HG02981 (cell line): ENCODE data around the gene SGMS2.
A peak's percentile ranks its signal among the peaks of the same experiment; 100 is the strongest.

Source experiments
- ATAC-seq: cut with Tn5 transposase; IDR thresholded peaks from one replicate; pipeline ENCODE4 v1.9.1; 2021; ENCODE audit warnings: mild to moderate bottlenecking, moderate library complexity; ENCODE audit not compliant: unreplicated experiment

SGMS2 gene

GRCh38 chr4:107828315-107829090 lies 3.8 kb downstream of the SGMS2 start:
- ATAC-seq: no peak

- no peak for ATAC-seq
These were observed 6.4 kb downstream of the SGMS2 start for GRCh38 chr4:107831140-107831539.

DNA sequence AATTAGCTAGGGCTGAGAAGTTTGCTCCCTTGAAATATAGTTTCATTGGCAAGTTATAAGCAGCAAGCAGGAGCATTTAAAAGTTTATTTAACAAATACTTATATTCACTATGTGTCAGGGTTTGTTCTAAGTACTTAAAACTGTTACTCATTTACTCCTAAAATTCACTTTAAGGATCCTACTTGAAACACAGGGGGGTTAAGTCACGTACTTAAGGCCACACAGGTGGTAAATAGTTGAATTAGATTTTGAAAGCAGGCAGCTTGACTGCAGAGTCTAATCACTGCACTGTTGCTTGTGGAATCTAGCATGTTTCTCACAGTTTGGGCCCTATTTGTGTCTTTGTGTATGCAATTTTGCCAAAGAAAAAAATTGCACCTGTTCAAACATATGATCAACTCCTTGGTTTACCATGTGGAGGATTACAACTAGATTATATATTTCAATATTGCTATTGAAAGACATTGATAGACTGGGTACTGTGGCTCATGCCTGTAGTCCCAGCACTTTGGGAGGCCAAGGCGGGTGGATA lies 7.6 kb downstream of the SGMS2 start:
- no peak for ATAC-seq

- no peak for ATAC-seq
These were observed 9.6 kb downstream of the SGMS2 start for GRCh38 chr4:107834241-107834794.

- no peak for ATAC-seq
These were observed 10.7 kb downstream of the SGMS2 start for GRCh38 chr4:107835406-107835805.

- ATAC-seq: no peak
These were observed 12.6 kb downstream of the SGMS2 start for GRCh38 chr4:107837317-107837716.

DNA sequence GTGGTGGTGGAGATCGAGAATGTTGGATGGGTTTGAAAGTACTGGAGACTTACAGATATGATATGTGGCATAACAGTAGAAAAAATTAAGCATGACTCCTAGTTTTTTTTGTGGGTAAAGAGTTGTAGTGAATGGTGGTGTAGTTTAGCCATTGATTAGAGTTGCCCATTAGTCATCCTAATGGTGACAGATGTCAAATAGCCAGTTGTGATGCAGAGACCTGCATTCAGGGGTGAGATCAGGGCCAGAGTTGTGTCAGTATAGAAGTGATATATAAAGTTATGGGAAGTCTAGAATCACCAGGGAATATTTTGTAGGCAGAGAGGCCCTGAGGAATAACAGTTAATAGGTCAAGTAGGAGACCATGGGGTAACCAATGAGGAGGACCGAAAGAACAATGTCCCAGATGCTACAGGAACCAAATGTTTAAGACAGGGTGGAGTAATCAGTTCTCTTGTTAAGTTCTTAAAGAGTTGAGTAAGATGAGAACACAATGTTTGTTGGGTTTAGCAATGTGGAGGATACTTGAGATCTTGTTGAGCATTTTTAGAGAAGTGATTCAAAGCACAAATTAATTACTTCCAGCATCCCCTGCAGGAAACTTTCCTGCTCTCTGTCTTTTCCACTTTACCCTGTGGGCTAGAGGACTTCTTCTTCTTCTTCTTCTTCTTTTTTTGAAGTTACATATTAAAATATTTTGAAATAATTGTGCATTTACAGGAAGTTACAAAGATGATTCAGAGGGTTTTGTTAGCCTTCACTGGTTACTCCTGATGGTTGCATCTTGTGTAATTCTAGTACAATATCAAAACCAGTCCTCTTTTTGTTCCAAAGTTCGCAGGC lies 13.3 kb downstream of the SGMS2 start:
- ATAC-seq: no peak

- ATAC-seq: no peak
These were observed 14.3 kb downstream of the SGMS2 start for GRCh38 chr4:107838861-107839565.

DNA sequence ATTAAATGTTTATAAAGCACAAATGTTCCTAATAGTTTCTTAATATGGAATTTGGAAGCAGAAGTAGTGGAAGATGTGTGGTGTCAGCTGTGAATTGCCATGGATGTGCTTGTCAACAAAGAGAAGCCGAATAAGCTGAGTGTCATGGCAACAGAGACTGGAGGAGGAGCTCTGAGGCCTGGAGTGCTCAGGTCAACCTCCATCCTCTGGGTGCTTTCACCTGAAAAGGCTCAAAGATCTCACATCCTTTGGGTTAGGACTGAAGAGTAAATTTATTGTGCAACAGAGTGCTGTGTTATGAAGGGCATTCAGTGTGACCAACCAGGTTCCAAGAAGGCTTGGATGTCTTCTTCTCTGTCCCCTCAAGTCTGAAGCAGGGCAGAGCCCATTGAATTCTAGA lies 18.7 kb downstream of the SGMS2 start:
- no peak for ATAC-seq

DNA sequence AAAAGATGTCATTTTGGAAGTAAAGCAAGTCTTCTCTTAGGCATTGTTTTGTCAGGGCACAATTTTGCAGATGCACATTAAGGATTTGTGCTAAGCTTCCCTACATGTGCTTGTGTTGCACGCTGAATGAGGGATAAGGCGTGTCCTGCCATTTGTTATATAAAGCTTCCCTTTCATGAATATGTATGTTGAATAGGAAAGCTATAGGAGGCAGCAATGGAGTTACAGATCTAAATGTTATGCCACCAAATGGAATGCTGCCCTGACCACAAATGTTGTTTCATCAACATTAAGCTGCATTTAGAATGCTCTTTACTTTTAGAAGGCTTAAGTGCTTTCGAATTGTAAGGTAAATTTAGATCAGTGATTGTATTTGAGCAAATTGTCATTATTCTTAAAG lies 20.9 kb downstream of the SGMS2 start:
- no peak for ATAC-seq

DNA sequence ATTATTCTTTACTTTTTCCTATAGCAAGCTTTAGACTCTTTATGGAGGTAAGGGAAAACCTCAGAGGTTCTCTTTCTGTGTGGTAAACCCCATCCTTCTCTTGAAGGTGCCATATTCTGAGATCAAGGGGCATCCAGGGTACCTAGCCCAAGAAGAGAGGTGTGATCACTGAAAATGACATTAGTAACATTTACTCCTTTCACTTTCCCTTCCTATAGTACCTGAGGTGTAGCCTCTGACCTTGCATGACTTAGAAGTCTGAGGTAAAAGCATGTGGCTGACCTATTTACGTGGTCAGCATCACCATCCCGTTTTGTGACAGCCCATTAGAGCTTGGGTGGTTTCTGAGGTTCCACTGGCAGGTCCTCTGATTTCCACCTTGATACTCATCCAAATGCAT lies 25.7 kb downstream of the SGMS2 start:
- peak; percentile 91 for ATAC-seq

DNA sequence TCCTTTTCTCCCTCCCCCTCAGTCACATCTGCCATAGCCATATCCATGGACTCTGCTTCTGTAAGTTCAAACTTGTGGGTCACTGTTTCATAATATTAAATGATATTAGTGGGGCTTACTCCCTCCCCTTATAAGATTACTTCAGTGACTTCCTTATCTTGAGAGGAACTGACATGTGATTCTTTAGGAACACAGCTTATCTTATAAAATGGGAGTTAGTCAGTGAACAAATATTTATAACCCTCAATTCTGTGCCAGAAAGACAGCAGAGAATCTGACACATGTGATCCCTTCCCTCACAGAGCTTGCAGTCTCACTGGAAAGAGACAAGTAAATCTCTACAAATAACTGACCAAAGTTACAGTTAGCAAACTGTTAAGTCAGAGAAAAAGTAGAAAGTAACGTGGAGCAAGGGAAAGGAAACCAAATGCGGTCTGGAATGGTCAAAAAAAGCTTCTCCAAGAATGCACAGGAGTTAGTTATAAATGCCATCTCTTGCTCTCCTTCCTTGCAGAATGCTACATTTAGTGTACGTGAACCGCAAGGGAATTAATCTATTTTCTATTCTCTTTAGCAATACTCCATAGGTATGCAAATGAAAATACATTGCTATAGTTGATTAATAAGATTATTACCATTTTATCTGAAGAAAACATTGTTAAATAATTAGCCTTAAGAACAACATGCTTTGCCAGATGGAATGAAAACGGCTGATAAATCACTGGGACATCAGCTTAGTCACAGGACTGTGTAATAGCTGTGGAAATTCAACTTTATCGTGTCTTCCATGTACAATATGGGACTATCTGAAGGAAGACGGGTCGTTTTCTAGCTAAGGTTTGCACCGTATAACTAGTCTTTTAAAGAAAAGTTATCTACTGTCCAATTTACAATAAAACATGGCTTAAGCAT lies 29.0 kb downstream of the SGMS2 start:
- no peak for ATAC-seq

- ATAC-seq: no peak
These were observed 29.8 kb downstream of the SGMS2 start for GRCh38 chr4:107854356-107855022.

GRCh38 chr4:107855723-107856122 lies 31.0 kb downstream of the SGMS2 start:
- no peak for ATAC-seq

DNA sequence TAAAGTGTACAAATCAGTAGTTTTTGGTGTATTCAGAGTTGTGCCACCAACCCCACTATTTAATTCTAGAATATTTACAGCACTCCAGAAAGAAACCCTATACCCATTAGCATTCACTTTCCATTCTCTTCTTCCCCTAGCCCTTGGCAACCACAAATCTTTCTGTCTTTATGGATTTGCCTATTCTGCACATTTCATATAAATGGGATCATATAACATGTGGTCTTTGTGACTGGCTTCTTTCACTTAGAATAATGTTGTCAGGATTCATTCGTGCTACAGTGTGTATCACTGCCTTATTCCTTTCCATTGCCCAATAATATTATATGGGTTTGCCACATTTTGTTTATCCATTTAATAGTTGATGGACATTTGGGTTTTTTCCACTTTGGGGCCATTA lies 32.2 kb downstream of the SGMS2 start:
- ATAC-seq: no peak

- no peak for ATAC-seq
These were observed 33.0 kb downstream of the SGMS2 start for GRCh38 chr4:107857741-107858140.

DNA sequence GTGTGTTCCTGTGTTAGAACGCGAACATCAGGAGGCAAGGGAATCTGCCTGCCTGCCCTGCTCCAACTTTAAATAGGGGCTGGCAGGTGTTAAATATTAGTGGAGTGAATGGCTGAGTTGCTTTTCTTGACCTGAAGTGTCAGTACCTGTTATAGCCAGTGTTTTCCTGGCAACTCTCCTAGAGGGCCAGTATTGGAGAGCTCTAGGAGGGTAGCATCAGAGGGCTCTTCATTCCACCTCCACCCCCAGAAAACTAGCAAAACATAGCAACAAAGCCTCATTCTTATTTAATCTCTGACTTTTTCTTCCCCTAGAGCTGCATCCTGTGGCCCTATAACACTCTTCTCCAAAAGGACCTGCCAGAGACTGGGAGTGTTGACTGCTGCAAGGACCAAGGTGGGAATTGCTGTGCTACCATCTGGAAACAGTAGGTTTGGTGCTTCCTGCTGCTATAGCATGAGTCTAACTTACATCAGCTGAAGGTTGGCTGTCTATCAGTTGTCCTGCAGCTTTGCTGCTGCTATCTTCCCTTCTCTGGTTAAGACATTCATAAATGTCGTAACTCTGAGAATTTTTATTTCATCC lies 33.5 kb downstream of the SGMS2 start:
- no peak for ATAC-seq

DNA sequence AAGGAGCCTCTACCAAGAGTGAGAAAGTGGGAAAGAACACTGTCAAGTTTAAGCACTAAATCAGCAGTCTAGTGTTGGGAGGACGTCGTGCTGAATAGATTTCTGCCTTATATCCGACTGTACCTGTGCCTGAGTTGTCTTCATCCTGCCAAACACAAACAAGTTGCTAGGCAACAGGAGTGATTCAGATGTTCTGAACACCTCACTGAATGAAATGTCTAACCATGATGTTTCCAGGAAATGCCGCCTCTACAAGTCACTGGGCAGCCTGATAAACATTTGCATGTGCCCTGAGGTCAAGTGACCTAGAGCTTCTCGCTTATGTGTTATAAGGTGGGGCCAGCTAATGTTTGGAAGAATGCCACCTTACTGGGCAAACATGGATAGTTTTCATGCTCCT lies 37.9 kb downstream of the SGMS2 start:
- ATAC-seq: no peak

DNA sequence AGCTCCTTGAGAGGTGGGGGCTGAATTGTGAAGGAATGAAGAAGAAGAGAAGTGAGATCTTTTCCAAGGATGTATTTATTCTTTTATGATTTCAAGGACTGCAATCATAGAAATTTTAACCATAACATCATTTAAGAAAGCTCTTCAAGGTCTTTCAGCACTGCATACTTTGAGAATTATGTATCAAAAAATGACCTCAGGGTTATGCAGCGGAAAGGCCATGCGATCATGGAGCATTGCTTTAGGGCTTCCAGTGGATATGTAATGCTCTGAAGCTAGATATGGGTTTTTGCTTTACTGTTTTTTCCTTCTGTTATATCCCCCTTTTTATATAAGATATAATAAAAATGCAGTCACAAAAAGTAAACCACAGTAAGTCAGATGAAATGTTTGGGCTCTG lies 38.7 kb downstream of the SGMS2 start:
- ATAC-seq: no peak
